ENCODE measurements around the gene GPX7.

DNA sequence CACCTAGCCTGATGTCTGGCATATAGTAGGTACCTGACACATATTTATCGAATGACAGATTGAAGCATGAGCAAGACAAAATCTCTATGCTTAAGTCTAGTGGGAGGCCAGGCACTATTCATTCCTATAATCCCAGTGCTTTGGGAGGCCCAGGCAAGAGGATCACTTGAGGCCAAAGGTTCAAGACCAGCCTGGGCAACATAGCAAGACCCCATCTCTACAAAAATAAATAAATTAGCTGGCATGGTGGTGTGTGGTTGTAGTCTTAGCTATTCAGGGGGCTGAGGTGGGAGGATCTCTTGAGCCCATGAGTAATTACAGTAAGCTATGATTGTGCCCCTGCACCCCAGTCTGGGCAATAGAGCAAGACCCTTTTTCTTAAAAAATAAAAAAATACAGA is 26.1 kb upstream of the GPX7 start:
- TF ChIP-seq CTCF (IDR thresholded peaks at IDR 0.05 in 4 of 5, conservative IDR thresholded peaks at IDR 0.05 in 1 of 5) (no peak), POLR2A (IDR thresholded peaks at IDR 0.05) (no peak)
